DND-41 (cell line): ENCODE results near the gene PTPRK.

ENCODE experiments used
- EZH2 ChIP-seq: IDR thresholded peaks from 3 replicates; pipeline ENCODE4 v1.6.1; 2012; ENCODE audit warnings: borderline replicate concordance, low read depth, mild to moderate bottlenecking, moderate library complexity, low read length, inconsistent platforms; ENCODE audit not compliant: severe bottlenecking
- TF ChIP-seq, protein P1 (sequence below): IDR thresholded peaks from 2 replicates; pipeline ENCODE4 v1.5.1; 2012; ENCODE audit warnings: borderline replicate concordance, low read length, moderate library complexity, mild to moderate bottlenecking; ENCODE audit not compliant: poor library complexity, severe bottlenecking; ENCODE audit errors: extremely low read depth

- TF ChIP-seq, protein P1, sequence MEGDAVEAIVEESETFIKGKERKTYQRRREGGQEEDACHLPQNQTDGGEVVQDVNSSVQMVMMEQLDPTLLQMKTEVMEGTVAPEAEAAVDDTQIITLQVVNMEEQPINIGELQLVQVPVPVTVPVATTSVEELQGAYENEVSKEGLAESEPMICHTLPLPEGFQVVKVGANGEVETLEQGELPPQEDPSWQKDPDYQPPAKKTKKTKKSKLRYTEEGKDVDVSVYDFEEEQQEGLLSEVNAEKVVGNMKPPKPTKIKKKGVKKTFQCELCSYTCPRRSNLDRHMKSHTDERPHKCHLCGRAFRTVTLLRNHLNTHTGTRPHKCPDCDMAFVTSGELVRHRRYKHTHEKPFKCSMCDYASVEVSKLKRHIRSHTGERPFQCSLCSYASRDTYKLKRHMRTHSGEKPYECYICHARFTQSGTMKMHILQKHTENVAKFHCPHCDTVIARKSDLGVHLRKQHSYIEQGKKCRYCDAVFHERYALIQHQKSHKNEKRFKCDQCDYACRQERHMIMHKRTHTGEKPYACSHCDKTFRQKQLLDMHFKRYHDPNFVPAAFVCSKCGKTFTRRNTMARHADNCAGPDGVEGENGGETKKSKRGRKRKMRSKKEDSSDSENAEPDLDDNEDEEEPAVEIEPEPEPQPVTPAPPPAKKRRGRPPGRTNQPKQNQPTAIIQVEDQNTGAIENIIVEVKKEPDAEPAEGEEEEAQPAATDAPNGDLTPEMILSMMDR = no peak
- TF ChIP-seq EZH2 = no peak
These were observed 132.0 kb downstream of the PTPRK start for GRCh38 chr6:128388380-128388779.
